Activated CD8-positive, alpha-beta memory T cell treated with anti-CD3 and anti-CD28 coated beads for 48 hours (primary cell): ENCODE measurements around the gene MESP2.

ENCODE experiments used
- DNase-seq, 3 experiments: peaks; one replicate each; pipeline ENCODE4 v3.0.0-alpha.2; 2020; ENCODE audit warnings: low read depth in 2 of 3, low spot score in 2 of 3

MESP2 gene

DNA sequence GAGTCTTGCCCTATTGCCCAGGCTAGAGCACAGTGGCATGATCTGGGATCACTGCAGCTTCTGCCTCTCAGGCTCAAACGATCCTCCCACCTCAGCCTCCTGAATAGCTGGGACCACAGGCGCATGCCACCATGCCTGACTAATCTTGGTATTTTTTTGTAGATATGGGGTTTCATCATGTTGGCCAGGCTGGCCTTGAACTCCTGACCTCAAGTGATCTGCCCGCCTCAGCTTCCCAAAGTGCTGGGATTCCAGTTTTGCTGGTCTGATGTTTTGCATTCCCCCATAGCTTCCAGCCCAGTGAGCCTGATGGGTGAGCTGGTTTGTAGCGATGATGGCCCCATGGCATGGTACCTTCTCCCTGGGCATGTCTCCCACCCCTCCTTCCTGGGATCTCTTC is 20.4 kb upstream of the MESP2 start:
- DNase-seq, result no peak

DNA sequence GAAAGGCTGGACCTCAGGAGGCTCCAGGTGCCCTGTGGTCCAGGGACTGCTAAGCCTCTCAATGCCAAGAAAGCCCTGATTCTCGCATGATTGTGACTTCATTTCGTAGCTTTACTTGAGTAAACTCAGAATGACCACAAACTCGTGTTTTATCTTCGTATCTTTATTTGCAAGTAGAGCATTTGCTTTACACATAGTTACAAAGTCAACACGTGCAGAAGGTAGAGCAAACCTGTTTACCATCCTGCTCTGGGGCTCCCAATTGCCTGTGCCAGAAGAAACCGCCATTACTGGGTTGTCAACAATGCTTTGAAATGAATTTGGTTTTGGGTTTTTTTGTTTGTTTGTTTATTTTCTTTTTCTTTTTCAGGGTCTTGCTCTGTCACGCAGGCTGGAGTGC is 19.2 kb upstream of the MESP2 start:
- DNase-seq, result no peak

DNA sequence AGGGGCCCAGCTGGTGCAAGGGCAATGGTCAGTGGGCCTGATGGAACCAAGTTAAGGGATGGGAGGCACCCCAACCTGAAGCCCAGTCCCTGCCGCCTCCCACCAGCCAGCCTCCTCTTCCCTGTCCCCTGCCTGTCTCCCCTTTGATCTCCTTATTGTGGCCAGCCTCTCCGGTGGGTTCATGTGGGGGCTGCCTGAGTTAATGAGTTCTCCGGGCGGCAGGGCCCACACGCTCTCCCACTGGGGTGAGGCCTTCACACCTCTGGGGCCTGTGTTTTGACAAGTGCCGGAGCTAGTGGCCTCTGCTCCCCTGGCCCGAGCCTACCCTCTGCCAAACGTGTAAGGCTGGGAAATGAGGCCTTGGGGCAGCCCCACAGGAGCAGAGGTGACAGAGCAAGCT is 17.8 kb upstream of the MESP2 start:
- DNase-seq, result no peak

DNA sequence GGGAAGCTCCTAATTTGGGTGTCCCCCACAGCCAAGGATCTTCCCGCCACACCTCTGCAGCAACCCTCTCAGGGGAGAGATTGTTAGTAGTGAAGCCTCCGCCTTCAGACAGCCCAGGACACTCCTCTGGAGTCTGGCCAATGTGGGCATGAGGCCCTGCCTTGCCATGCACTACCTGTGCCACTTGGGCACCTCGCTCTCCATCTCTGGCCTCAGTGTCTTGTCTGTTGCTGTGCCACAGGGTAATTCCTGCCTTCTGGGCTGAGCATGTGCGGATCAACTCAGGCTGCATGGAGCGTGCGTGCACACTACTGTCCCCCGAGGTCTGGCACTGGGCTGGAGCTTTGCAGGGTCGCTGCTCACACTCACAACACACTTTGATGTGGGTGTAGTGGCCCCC is 17.2 kb upstream of the MESP2 start:
- DNase-seq, result no peak

DNA sequence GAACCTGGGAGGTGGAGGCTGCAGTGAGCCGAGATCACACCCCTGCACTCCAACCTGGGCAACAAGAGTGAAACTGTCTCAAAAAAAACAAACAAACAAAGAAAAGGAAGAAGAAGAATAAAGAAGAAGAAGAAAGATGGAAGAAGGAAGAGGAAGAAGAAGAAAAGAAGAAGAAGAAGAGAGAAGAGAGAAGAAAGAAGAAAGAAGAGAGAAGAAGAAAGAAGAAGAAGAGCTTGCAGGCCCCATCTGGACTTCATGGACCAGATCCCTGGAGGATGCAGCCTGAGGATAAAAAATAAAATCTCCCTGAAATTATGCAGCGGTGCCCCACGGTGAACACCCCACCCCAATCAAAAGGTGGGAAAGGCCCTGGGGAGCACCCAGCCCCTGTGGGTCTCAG is 16.3 kb upstream of the MESP2 start:
- no peak for DNase-seq

DNA sequence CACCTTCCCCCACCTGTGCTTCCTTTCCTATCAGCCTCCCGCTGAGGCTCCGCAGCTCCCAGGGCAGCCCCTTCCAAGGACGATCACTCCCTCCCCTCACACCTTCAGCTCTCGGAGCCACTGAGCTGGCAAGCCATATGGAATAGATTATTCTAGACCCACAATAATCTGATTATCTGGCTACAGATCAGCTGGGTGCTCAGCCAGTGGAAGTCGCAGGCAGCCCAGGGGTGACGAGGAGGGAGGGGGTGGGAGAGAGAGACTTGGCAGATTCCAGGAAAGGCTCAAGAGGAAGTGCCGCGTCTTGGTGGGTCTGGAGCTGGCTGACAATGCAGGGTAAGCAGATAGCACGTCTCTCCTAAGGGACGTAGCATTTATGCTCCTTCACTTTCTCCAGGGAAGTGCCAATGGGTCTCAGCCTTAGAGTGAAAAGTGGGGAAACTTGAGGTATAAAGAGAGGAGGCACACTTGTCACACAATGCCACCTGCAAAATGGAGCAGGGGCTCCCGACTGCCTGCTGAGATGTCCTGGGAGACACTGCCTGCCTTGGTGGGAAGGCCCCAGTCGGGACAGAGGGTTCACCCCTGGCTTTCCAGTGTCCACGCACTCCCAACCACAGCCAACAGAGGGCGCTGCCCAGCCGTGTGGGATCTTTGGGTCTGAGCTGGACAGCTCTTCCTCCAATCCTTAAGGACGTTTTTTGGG is 15.7 kb upstream of the MESP2 start:
- DNase-seq, result peak; percentile 40 to 84 (median 72)

DNA sequence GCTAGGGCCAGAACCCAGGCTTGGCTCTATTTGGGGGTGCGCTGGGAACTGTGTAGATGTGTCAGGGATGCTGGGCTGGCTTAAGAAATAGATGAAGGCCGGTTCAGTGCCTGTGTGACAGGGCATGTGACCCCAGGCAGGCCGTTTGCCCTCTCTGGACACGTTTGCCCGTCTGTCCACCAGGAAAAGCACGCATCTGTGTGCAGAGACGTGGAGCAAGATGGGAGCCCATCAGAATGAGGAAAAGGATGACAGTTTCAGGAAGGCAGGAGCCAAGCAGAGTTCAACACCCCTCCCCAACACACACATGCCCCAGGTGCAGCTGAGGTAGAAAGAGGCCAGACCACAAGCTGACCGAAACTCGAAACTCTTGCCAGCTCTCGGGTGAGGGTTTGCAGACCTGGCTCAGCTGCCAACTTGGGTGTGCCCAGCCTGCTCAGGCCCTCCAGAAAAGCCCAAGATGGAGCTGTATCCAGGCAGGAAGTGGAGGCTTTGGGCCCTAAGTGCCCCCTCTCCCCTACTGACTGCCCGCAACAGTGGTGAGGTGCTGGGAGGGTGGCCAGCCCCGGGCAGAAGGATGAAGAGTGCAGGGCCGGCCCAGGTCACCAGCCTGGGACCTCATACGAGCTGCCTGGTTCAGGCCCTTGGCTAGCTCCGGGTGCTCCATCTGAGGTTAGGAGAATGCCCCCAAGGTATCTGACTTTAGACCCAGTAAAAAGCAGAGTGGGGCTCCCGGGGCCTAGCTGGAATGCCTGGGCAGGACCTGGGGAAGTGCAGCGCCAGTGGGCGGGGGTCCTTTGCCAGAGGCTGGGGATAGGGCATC is 14.9 kb upstream of the MESP2 start:
- DNase-seq, result no peak

DNA sequence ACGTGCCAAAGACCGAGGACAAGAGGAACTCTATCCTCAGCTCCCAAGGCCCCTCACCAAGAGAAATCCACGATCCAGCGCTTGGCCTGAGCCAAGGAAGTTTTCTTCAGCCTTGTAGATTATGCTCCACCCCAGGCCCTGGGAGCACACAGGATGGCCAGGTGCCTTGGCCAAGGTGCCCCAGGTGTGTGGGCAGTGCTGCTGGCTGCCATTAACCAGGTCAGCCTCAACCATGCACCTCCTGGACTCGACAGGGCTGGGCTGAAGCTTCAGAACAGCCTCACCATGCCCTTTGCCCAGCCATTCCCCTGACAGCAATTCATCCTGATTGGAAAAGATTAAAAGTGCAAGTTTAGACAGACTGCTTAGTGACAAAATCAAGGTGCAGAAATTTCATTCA is 14.2 kb upstream of the MESP2 start:
- DNase-seq, result no peak

DNA sequence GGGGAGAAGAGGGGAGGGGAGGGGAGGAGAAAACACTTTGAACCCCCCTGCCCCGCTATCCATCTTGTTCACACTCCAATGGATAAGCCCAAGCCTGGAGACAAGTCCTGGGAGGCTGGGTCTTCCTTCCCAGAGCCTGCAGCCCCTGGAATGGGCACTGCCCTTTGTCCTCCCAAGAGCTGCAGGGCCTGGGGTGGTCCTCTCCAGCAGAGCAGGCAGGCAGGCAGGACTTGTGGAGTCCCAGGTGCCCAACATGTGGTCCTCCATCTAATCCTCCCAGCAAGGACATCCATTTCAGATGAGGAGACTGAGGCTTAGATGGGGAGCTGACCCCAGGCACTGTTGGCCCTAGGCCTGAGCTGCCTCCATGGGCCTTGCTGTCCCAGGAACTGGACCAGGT is 10.4 kb upstream of the MESP2 start:
- DNase-seq, result no peak

DNA sequence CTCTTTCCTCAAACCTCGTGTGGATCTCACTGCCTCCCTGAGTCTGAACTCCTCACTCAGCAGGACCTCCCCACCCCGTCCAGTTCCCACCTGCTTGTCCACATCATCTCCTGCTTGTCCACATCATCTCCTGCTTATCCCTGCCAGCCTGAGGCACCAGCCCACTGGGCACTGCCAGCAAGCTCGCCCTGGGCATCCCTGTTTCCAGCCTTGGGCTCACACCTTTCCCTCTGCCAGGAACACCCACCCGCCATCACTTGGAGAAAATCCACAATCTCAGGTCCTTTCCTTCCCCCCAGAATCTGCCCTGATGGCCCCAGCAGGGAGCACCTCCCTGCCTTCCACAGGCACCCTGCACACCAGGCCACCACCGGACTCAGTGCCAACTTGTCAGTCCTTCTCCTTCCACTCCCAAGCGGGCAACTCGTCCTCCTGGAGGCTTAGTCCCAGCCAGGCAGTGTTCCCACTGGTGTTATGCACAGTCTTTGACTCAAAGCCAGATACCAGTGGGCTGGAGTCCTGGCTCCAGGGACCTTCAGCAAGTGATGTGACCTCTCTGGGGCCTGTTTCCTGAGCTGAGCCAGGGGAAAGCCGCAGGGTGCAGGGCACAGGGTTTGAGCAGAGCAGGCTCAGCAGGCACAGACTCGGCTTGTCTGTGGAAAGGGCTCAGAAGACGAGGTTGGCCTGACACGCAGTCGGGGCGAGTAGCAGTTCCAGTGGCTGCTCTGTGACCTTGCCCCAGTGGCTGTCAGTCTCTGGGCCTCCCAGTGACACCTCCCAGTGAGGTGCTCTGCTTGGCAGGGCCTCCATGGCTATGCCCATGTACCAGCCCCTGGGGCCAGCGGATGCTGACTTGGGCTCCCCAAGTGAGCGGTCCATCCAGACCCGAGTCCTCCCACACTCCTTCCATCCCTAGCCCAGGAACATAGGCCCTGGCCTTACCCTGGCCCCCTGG is 9.5 kb upstream of the MESP2 start:
- DNase-seq, result no peak

DNA sequence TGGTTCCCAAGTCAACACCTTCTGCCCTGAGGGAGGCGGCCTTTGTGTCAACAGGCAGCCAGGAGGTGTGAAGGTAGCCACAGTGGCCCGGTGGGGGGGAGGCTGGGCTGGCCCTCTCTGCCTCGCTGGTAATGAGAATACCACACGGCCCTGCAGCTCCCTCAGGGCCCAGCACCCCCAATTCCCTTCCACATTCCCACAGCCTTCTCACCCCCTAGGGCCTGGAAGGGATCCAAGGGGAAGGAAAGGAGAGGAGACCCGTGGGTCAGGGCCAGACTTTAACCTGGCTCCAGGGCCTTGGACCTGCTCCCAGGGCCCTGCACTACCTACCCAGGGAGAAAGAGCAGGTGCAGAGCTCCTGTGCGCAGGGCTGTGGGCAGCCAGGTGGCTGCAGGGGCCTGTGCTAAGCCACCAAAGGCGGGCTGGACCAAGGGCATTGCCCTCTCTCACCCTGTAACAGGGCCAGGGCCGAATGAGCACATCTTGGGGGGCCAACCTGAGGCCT is 8.7 kb upstream of the MESP2 start:
- DNase-seq, result no peak

DNA sequence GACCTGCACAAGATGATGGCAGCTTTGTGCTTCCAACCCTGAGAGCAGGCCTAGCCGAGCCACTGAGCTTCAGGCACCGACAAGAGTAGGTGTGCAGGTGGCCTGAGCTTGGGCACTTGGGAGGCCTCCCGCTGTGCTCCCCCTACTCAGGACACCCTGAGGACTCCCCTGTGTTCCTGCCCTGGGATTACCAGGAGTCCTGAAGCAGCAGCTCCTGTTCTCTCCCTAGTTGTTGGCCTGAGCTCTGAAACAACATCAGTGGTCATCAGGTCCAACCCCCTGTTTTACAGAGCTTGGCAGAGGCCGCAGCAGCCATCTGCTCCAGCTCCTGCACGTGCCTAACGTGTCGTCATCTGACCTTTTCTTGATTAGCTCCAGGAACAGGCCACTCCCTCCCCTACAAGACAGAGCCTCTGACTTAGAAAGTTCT is 8.0 kb upstream of the MESP2 start:
- DNase-seq, result no peak

DNA sequence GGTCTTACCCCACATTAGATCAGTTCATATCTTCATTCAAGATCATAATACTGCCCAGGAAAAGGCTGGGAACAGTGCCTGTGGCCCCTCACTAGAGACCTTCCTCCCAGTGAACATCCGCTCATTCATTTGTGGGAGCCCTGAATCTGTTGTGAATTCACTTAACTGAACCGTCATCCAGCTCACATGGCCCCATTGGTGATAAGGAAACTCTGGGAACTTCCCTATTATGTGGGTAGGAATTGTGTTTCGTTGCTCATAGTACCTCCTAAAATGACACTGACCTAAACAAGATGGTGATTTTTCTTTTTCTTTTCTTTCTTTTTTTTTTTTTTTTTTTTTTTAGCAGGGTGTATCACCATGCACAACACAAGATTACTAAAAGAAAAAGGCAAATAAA is 6.8 kb upstream of the MESP2 start:
- DNase-seq, result no peak

DNA sequence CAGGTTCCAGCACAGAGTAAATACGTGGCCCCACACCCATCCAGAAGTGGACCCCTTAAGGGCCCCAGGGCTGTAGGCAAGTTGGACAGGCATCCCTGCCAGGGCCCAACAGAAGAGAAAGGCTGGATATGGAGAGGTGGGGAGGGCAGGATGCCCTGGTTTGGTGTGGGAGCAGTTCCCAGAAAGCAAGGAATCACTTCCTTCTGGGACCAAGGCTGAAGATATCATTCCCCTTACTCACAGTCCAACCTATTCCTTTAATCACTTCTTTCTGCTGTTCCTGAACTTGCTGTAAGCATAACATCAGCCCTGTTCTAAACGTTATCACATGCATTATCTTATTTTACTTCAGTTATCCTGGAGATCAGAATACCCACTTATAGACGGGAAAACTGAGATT is 6.1 kb upstream of the MESP2 start:
- no peak for DNase-seq

DNA sequence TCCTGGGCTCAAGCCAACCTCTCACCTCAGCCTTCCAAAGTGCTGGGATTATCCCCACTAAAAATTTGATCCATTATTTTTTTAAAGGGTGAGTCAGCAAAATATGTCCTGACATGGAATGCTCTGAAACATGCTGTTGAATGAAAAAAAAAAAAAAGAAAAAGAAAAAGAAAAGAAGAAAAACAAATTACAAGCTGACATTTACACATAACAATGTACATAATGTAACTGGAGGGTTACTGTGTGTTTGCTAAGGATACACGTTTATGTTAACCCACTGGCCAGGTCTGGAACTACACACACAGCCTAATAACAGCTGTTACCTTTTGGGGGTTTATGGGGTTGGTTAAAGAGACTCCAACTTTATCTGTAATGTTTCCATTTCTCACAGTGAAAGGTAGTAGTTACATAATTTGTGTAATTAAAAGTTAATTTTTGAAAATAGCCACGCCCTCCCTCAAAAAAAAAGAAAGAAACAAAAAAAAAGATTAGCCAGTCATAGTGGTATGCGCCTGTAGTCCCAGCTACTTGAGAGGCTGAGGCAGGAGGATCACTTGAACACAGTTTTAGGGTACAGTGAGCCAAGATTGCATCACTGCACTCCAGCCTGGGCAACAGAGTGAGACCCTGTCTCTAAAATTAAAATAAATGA is 3.1 kb upstream of the MESP2 start:
- DNase-seq, result no peak

DNA sequence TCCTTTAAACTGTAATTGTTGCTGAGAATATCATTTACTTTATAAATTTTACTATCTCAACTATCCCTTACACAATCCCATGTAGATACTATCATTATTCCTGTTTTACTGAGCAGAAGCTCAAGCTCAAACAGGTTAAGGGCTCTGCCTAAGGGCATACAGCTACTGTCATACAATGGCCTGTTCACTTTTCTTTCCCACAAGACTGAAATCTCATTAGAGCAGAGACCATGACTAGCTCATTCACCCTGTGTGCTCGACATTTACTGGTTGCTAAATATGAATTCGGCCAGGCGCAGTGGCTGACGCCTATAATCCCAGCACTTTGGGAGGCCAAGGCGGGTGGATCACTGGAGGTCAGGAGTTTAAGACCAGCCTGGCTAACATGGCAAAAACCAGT is 1.6 kb upstream of the MESP2 start:
- DNase-seq, result no peak

DNA sequence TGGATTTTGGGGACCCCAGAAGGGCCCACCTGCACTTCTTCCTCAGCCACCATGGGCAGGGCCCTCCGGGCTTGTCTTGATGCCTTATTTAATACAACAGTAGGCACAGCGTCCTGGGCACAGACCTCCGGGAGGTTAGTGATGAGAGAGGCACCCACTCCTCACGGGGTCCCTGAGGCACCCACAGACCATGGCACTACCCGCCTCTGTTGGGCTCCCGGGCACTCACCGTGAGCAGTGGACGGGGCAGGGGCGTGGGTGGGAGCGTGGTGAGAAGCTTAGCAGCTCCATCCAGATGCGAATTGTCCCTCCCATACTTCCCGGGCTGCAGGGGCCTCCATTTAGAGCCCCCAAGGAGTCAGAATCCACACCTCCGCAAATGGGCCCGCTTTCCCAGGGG is 317 bp upstream of the MESP2 start:
- no peak for DNase-seq

DNA sequence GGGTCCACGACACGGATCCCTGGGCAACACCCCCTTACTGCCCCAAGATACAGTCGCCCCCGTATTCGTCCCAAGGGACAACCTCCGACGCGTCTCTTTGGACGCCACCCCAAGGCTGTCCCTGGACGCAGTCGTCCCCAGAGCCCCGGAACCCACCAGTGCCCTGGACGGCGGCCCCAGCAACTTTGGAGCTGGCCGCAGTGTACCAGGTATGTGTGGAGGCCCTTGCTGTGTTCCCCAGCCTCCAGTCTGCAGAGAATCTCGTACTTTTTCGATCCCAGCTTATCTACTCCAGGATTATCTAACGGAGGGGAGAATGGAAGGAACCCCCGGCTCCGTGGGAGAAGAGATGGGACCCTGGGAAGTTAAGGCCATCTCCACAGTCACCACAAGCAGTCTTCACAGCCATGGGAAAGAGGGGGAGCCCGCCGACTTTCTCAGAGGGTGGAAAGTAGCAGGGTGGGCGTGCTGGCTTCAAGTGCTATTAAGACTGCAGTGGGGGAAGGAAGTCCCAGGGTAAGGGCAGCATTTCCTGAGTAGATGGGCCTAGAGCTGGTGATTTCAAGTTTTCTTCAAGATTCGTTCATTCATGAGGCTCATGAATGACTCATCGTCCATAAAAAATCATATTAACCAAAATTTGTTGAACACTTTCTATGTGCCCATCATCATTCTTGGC is 1.1 kb downstream of the MESP2 start:
- no peak for DNase-seq

DNA sequence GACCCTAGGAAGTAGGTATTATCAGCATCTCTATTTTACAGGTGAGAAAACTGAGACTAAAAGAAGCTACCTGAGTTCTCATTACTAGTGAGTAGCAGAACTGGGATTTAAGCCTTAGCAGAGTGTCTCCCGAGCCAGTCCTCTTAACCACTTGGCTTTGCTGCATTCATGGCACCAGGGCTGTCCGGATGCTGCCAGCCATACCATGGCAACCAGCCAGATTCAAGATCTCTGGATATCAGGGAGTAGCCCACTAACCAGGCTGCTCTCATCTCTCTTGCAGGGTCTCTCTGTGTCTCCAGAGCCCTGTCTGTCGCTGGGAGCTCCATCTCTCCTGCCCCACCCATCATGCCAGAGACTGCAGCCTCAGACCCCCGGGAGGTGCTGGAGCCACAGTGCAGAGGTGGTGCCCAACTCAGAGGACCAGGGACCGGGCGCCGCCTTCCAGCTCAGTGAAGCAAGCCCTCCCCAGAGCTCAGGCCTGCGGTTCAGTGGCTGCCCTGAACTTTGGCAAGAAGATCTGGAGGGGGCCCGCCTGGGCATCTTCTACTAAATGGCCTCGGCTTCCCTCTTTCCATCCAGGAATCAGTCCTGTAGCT is 1.7 kb downstream of the MESP2 start:
- no peak for DNase-seq

DNA sequence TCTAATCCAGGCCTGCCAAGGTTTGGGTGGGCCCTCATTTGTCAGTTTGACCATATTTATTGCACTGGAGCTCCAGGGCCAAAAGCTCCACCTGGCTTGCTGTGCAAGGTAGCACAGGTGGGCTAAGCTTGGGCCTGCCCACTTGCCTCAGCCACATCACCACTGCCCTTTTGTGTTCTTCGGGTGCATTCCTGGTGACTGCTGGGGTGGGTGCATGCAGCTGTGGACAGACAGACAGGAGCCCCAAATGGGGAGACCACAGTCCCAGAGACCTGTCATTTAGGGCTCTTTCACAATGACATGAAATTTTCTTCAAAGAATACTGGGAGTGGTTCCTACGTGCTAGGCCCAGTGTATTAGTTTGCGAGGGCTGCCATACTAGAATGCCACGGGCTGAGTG is 2.7 kb downstream of the MESP2 start:
- no peak for DNase-seq
